NCI-H1048 (cell line): ENCODE measurements around the gene PALLD.
"Not testable (repeated sequence)": the region's sequence is repeated elsewhere in the genome, so short reads cannot be mapped to it uniquely, and the experiment has no call there.

Experiments used
- DNase-seq: peaks from one replicate; lab custom pipeline; 2025; lab: John Stamatoyannopoulos, UW

The PALLD gene

GRCh38 chr4:168708108-168708507, 211.3 kb downstream of the PALLD start:
- DNase-seq: no peak

GRCh38 chr4:168710353-168710946, 213.6 kb downstream of the PALLD start:
- no peak for DNase-seq

GRCh38 chr4:168711197-168712140, 214.6 kb downstream of the PALLD start:
- DNase-seq: no peak

- DNase-seq: no peak
These were observed 215.6 kb downstream of the PALLD start for GRCh38 chr4:168712316-168712890.

GRCh38 chr4:168713253-168713652, 216.4 kb downstream of the PALLD start:
- no peak for DNase-seq

GRCh38 chr4:168715896-168716295, 219.0 kb downstream of the PALLD start:
- no peak for DNase-seq

GRCh38 chr4:168716406-168717129, 219.7 kb downstream of the PALLD start:
- no peak for DNase-seq

- no peak for DNase-seq
These were observed 221.0 kb downstream of the PALLD start for GRCh38 chr4:168717847-168718246.

GRCh38 chr4:168719725-168720124, 222.9 kb downstream of the PALLD start:
- DNase-seq: no peak

- DNase-seq: no peak
These were observed 223.6 kb downstream of the PALLD start for GRCh38 chr4:168720396-168720900.

- no peak for DNase-seq
These were observed 225.5 kb downstream of the PALLD start for GRCh38 chr4:168722391-168722790.

GRCh38 chr4:168723020-168723419, 226.2 kb downstream of the PALLD start:
- no peak for DNase-seq

- DNase-seq: no peak
These were observed 226.7 kb downstream of the PALLD start for GRCh38 chr4:168723569-168723968.

GRCh38 chr4:168724243-168724642, 227.4 kb downstream of the PALLD start:
- no peak for DNase-seq

GRCh38 chr4:168724686-168725411, 228.0 kb downstream of the PALLD start:
- DNase-seq: no peak

GRCh38 chr4:168725930-168726329, 229.1 kb downstream of the PALLD start:
- no peak for DNase-seq

GRCh38 chr4:168727181-168727580, 230.3 kb downstream of the PALLD start:
- not testable (repeated sequence) for DNase-seq

- DNase-seq: no peak
These were observed 234.3 kb downstream of the PALLD start for GRCh38 chr4:168731006-168731636.

- no peak for DNase-seq
These were observed 235.0 kb downstream of the PALLD start for GRCh38 chr4:168731706-168732414.

- DNase-seq: no peak
These were observed 235.9 kb downstream of the PALLD start for GRCh38 chr4:168732714-168733113.
